ENCODE results near the gene TLCD2. TPM values are rescaled to one million over a fixed set of nuclear protein-coding genes. Genes with fewer than 3 reads are reported as not detected.
"Not testable (repeated sequence)": the region's sequence is repeated elsewhere in the genome, so short reads cannot be mapped to it uniquely, and the experiment has no call there.

The TLCD2 gene
- total RNA-seq, 4 donors from 2014 or later, result 0.88 to 8.0 (median 5.4) TPM

DNA sequence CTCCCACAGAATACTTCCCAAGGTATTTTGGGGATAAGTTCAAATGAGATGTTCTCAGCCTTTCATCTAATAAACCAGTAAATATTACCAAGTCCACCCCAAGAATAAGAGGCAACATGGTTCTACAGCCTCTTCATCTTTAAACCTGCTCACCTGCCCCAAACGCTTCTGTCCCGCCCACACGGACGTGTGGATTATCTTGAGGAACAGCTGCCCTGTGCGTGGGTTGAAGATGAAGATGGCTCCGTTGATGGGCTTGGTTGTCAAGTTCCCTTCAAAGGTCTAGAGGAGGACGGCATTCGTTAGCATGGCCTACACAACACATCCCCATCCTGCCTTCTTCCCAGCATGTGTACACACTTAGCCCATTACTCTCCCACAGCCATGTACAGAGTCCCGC, 52.1 kb downstream of the TLCD2 start:
- no peak for DNase-seq
- no peaks in the 10 kb centered on the region for H3K4me1 ChIP-seq
- TF ChIP-seq POLR2A (IDR thresholded peaks at IDR 0.05), result no peak
- TF ChIP-seq, protein P1, sequence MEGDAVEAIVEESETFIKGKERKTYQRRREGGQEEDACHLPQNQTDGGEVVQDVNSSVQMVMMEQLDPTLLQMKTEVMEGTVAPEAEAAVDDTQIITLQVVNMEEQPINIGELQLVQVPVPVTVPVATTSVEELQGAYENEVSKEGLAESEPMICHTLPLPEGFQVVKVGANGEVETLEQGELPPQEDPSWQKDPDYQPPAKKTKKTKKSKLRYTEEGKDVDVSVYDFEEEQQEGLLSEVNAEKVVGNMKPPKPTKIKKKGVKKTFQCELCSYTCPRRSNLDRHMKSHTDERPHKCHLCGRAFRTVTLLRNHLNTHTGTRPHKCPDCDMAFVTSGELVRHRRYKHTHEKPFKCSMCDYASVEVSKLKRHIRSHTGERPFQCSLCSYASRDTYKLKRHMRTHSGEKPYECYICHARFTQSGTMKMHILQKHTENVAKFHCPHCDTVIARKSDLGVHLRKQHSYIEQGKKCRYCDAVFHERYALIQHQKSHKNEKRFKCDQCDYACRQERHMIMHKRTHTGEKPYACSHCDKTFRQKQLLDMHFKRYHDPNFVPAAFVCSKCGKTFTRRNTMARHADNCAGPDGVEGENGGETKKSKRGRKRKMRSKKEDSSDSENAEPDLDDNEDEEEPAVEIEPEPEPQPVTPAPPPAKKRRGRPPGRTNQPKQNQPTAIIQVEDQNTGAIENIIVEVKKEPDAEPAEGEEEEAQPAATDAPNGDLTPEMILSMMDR (IDR thresholded peaks at IDR 0.05), result no peak
- no peaks in the 10 kb centered on the region for H3K9me3 ChIP-seq
- H3K27ac ChIP-seq, result no peak overlapping the region
- no peak overlapping the region for H3K4me3 ChIP-seq
- no peaks in the 10 kb centered on the region for H3K36me3 ChIP-seq
- intact Hi-C loops (cut with DNase I; ENCODE audit: low total_unique reads), result no loop called here
- H3K27me3 ChIP-seq, result no peaks in the 10 kb centered on the region

DNA sequence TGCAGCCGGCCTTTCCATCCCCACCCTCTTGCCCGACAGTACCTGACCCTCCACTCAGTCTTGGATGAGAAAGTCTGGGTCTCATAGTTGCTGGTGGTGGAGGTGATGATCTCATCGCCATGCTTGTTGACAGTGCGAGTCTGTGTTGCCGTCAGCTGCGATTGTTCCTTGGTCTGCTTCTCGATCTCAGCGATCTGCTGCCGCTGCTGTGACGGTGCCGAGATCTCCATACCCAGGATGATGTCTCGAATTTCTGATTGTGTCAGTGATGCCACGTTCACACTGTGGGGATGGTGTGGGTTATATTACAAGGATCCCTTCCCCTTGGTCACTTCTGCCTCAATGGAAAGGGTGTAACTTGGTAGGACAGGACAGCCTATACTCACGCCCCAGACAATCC, 56.4 kb downstream of the TLCD2 start:
- no peak for DNase-seq
- Histone ChIP-seq H3K27ac (no peak overlapping the region), H3K27me3 (no peaks in the 10 kb centered on the region), H3K9me3 (no peaks in the 10 kb centered on the region), H3K36me3 (no peaks in the 10 kb centered on the region), H3K4me3 (no peak overlapping the region), H3K4me1 (peaks cover 0 to 3% of the 10 kb centered on the region in 2 donors)
- intact Hi-C loops (cut with DNase I; ENCODE audit: low total_unique reads), result no loop called here
- TF ChIP-seq POLR2A (IDR thresholded peaks at IDR 0.05), result no peak
- TF ChIP-seq, protein P1 (IDR thresholded peaks at IDR 0.05), result no peak

DNA sequence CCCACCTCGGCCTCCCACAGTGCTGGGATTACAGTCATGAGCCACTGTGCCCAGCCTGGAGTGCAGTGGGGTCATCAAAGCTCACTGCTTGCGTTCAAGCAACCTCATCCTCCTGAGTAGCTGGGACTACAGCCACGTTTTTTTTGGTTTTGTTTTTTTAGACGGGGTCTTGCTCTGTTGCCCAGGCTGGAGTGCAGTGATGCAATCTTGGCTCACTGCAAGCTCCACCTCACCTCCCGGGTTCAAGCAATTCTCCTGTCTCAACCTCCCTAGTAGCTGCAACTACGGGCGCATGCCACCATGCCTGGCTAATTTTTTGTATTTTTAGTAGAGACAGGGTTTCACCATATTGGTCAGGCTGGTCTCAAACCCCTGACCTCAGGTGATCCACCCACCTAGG, 57.4 kb downstream of the TLCD2 start:
- H3K27ac ChIP-seq; H3K36me3 ChIP-seq; DNase-seq; H3K9me3 ChIP-seq; H3K4me3 ChIP-seq; intact Hi-C loops (cut with DNase I; ENCODE audit: low total_unique reads); H3K27me3 ChIP-seq: not testable (repeated sequence)
- H3K4me1 ChIP-seq, result peaks cover 0 to 11% of the 10 kb centered on the region in 2 donors

MicroRNAs encoded within 50 kb of the gene (microRNA counts, 767-probe panel; counts per million panel counts)
- microRNA hsa-miR-22-3p, result 4,324 to 5,378 counts per million in 2 donors

Other genes with a start within 250 kb of the TLCD2 start
- gene MYO1C, start 217.7 kb downstream of the TLCD2 start, total RNA-seq, result 100 to 1,000 TPM in 2 of 4 donors, 10 to 100 TPM in 2; 89.1 to 276 (median 116) TPM
- 10 to 100 TPM; 14.1 to 49.3 (median 31.4) TPM for gene INPP5K, start 193.8 kb downstream of the TLCD2 start, total RNA-seq
- 10 to 100 TPM; 18.5 to 83.6 (median 24.2) TPM for gene PITPNA, start 147.6 kb downstream of the TLCD2 start, total RNA-seq
- 10 to 100 TPM in 1 of 4 donors, 1 to 10 TPM in 3; 3.6 to 15.6 (median 6.8) TPM for gene SLC43A2, start 81.5 kb downstream of the TLCD2 start, total RNA-seq
- gene SCARF1, start 64.6 kb downstream of the TLCD2 start, total RNA-seq, result 10 to 100 TPM in 2 of 4 donors, 1 to 10 TPM in 2; 4.4 to 33.2 (median 14.2) TPM
- 10 to 100 TPM in 2 of 4 donors, 1 to 10 TPM in 2; 1.5 to 13.3 (median 8.5) TPM for gene RILP, start 60.5 kb downstream of the TLCD2 start, total RNA-seq
- 100 to 1,000 TPM; 123 to 413 (median 243) TPM for gene PRPF8, start 25.5 kb downstream of the TLCD2 start, total RNA-seq
- 10 to 100 TPM; 23.6 to 40.7 (median 29.9) TPM for gene WDR81, start 14.3 kb upstream of the TLCD2 start, total RNA-seq
- gene SERPINF2, start 32.5 kb upstream of the TLCD2 start, total RNA-seq, result 10 to 100 TPM in 2 of 4 donors, 1 to 10 TPM in 1, under 1 TPM in 1; 0.83 to 21.5 (median 10.0) TPM
- 100 to 1,000 TPM; 217 to 567 (median 435) TPM for gene SERPINF1, start 51.7 kb upstream of the TLCD2 start, total RNA-seq
- gene SMYD4, start 119.5 kb upstream of the TLCD2 start, total RNA-seq, result 100 to 1,000 TPM in 1 of 4 donors, 10 to 100 TPM in 3; 19.1 to 101 (median 30.5) TPM
- gene RPA1, start 119.6 kb upstream of the TLCD2 start, total RNA-seq, result 100 to 1,000 TPM in 1 of 4 donors, 10 to 100 TPM in 3; 15.9 to 108 (median 41.5) TPM